NCI-H187 treated with DMSO at 0.1 percent for 48 hours (cell line): ENCODE data around the gene GAS2.
A peak's percentile ranks its signal among the peaks of the same experiment; 100 is the strongest.
"Not testable (repeated sequence)": the region's sequence is repeated elsewhere in the genome, so short reads cannot be mapped to it uniquely, and the experiment has no call there.

Source experiments
- DNase-seq: peaks from one replicate; lab custom pipeline; 2025; lab: John Stamatoyannopoulos, UW

The GAS2 gene

GRCh38 chr11:22666325-22666687, at the start of gene GAS2:
Gene GAS2, plus strand, starts transcription at chr11:22666611. Its CDS starts 8,259 bp downstream, at chr11:22674870.
- no peak for DNase-seq

- no peak for DNase-seq
Measured at GRCh38 chr11:22617868-22618267, 48.5 kb upstream of the GAS2 start.

DNA sequence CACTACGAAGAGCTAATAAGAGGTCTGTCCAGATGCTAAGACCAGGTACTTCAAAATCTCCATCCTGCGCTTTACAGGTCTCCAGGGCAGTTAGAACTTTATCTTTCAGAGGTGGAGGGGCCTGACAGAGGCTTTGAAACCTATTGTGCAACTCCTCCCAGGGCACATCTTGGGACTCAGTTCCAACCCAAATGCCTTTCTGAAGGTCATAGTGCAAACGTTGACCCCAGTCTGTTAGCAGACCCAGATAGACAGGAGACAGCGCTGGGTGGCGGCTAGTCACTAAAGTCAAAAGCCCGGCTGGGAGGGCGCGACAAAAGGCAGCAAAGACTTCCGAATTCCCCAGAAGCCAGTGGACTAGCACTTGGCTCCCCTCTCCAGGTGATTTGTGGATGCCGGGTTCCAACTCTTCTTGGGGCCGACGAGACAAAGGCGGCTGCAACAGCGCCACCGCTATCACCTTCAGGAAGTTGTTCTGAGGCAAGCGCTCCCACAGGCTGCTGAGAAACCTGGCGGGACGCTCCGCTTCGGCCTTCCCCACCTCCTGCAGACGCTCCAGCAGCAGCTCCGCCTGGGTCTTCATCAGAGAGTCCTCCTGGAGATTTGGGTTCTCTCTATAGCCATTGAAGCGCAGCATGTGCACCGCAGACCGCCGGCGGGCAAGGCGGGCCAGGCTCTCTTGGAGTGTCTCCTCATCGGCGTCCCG, 41.5 kb upstream of the GAS2 start:
- peak; percentile 49 for DNase-seq

DNA sequence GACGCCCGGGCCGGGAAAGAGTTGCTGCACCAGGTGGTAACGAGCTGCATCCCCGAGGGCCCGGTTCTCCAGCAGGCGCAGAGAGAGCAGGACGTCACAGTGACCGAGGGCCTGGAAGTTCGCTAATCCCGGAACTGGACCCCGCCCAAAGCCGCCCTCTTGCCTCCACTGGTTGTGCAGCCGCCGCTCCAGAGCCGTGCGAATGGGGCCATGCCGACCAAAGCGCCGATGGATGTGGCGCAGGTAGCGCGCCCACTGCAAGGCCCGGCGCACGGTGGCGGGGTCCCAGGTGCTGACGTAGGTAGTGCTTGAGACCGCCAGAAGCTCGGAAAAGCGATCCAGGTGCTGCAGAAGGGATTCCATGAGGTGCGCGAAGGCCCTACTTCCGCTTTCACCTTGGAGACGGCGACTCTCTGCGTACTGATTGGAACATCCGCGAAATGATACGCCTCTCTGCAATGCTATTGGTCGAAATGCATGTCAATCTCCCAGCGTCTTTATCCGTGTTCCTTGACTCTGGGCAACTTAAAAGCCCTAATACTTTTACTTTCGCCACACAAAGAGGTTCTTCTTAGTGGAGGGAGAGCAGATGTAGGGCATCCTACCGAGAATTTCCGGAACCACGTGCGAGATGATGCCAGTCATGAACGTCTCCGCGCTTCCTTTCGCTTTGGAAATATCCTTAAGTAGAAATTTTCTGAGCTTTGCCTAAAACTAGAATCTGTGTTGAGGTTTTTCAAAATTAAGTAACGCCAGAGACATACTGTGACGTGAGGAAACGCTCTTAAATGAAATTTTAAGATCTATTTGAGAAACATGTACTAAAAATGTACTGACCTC, 40.7 kb upstream of the GAS2 start, which contains the start of gene FANCF:
Gene FANCF, minus strand, starts transcription at position 376 of the 840 bp plus-strand sequence. Its CDS starts 13 bp downstream, at position 363.
- DNase-seq = peak; percentile 97

DNA sequence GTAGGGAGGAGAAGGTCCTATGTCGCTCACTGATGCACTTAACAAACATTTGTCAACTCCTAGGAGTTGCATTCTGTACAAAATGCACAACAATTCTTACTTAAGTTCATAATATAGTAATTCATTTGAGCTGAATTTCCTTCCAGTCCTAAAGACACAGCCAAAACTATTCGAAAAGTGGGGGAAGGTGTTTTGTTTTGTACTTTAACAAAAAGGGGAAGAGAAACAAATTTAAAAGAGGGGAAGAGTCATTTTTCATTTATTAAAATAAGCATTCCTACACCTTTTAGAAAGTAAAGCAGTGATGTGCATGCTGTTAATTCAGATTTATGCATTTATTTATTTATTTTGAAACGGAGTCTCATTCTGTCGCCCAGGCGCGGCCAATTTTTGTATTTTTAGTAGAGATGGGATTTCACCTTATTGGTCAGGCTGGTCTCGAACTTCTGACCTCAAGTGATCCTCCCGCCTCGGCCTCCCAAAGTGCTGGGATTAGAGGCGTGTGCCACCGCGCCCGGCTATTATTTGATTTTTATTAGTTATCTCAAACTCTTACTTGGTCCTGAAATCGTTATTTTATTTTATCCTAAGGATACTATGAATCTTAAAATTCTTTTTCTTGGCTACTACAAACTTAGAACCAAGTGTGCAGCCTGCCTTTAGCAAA, 39.7 kb upstream of the GAS2 start:
- no peak for DNase-seq

GRCh38 chr11:22627421-22627820, 39.0 kb upstream of the GAS2 start:
- DNase-seq = no peak

- DNase-seq = no peak
Measured at GRCh38 chr11:22633354-22633902, 33.0 kb upstream of the GAS2 start.

GRCh38 chr11:22634897-22635629, 31.3 kb upstream of the GAS2 start:
- no peak for DNase-seq

GRCh38 chr11:22635689-22636088, 30.7 kb upstream of the GAS2 start:
- DNase-seq = no peak

GRCh38 chr11:22640862-22641261, 25.5 kb upstream of the GAS2 start:
- DNase-seq = no peak

DNA sequence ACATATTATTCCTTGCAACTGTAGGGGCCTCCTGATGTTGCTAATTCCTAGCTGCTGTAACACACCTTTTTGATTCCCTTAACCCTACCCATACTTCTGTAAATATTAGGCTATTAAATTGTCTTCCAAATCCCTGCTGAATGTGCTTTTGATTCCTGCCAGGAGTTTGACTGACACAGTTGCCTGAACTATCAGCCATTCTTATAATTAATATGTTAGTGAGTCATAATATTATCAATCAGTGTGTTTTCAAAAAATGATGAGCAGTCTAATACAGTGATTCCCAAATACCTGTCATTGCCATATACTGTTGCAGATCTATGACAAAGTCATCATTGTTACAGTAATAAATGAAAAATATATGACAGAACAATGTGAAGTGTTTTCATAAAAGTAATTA, 24.9 kb upstream of the GAS2 start:
- no peak for DNase-seq

- DNase-seq = not testable (repeated sequence)
Measured at GRCh38 chr11:22652346-22652745, 14.1 kb upstream of the GAS2 start.

DNA sequence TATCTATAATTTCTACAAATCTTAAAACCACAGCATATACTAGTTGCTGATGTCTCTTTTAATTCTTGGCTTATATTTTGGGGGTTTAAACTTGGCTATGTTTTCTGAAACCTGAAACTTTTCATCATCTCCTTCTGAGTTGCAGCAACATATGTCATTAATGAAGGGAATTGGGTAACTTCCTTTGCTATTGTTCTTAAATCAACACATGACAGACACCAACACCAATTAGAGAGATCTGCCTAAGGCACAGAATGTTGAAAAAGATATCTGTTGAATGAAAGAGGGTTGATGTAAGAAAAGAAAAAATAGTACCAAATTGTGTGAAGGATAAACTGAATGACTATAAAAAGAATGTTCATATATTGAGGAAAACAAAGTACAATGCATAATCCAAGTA, 10.3 kb upstream of the GAS2 start:
- DNase-seq = no peak

DNA sequence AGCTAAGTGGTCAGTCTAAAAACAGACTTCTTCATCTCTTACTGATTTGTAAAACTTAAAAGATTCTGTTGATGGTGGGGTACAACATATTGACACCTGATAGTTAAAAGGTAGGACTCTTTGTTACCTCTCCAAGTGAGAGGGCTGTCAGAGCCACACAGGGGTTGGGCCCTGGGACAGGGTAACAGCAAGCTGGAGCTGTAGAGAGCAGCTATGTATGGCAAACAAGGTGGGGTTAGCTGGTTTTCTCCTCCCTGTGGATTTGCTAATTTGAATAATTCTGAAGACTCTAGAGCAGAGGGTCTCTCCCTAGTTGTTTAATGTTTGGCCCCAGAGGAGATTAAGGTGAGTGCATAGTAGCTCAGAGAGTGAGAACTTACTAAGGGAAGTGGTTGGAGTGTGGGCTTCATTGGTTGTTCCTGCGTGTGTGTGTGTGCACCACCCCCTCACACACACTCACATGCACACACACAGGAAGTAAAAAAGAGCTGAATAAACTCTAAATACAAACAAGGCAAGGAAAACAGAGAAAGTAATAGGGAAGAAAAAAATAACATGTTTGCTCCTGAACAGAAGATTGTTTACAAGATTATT, 9.2 kb upstream of the GAS2 start:
- DNase-seq = no peak

GRCh38 chr11:22659783-22660182, 6.6 kb upstream of the GAS2 start:
- no peak for DNase-seq

DNA sequence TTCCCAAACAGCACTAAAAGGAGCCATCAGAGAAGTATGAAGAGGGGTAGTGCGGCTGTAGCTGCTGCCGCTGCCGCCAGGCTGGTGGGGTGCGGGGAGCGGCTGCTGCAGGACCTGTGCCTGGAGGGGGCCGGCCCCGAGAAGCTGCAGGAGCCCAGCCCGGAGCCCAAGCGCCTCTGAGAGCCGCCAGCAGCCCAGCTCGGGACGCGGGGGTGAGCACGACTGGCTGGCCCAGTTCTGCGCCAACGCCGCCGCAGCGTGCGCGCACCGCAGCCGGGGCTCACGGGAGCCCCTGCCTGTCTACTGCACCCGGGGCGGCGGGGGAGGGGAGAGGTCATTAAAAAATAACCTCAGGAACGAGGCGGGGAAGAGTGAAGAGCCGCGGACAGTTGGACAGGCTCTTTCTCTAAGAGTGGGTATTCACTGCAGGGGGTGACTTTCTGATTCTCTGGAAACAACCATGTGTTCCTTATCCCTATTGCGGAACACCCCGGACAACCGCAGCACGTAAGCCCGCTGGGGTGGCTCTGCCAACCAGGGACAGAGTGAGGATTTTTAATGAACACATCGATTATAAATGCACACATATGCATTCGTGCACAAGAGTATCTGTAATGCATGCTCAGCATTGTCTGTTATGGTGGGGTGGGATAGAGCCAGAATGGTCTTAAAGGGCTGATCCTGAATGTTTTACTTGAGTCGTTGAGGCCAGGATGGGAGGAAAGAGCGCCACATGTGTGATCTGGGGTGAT, 453 bp downstream of the GAS2 start:
- DNase-seq = no peak

DNA sequence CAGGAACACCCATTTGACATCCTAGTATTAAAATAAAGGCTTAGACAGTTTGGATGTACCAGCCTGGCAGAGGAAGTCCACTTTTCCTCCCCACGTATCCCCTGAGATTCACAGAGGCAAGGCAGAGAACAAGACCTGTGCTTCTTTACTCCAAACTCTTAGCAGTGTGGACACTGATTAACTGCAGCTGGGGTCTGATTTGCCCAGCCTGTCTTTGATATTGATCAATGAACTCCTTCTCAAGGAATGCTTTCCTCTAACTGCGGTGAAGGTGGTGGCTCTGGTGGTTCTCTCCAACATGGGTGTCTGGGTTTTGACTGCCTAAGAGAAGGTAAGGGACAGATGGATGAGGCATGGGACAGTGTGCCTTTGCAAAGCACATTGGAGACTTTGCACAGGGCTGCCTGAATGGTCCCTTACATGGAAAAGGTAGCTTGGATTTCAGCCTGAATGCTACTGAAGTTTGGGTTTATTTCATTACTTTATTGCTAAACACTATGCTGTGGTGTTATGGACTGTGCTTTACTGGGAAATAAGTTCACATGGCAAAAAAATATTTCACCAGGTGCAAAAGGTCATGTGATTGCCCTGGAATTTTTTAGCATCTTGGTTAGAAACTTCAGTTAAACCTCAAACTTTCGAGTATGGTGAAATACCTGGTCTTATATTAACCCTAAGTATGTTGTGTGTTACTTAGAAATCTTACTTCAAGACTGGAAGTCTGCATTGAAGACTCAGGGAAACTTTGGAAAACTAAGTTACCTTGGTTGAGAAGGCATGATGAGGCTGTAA, 1.8 kb downstream of the GAS2 start:
- no peak for DNase-seq

GRCh38 chr11:22669368-22669767, 3.0 kb downstream of the GAS2 start:
- no peak for DNase-seq

- peak; percentile 57 for DNase-seq
Measured at GRCh38 chr11:22670830-22671229, 4.4 kb downstream of the GAS2 start.

DNA sequence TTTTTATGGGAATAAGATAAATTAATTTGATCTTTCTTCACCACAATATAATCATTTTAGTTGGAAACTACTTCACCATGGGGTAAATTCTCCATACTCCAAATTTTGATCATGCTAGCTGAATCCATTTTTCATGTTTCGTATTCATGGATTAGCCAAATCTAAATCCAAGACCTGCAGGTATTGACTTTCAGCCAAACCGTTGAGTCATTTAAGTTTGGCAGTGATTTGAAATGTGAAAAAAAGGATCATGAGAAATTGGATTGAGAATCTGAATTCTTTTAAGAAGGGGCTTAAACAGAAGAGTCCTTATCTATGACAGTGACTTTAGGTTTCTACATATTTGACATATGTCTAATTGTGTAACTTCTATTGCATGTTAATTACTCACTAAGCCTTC, 5.3 kb downstream of the GAS2 start:
- no peak for DNase-seq
